UCSD-AML1 (cell line): ENCODE data around the gene BUB3.
A peak's percentile ranks its signal among the peaks of the same experiment; 100 is the strongest.

ENCODE experiments used
- DNase-seq: peaks from one replicate; lab custom pipeline; 2025; ENCODE audit not compliant: unreplicated experiment; lab: John Stamatoyannopoulos, UW

The BUB3 gene

DNA sequence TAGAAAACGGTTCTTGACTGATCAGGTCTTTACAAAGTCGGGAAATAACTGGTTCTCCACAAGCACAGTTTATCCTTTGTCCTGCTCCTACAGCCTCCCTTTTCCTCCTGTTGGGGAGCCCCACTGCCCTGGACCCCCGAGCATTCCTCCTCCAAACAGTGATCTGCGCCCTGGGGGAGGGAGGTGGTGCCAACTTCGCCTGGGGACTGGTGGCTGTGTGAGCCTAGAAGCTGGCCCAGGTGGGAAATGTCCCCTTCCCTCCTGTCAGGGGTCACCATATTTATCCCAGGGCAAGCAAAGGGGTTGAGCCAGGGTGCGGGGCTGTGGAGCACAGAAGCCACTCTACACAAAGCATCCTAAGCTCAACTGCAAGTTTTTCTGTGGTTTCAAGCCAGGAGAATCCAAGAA is 13.2 kb upstream of the BUB3 start:
- no peak for DNase-seq

GRCh38 chr10:123141791-123142700 is 12.2 kb upstream of the BUB3 start:
- DNase-seq: no peak

GRCh38 chr10:123142701-123143161 is 11.5 kb upstream of the BUB3 start:
- DNase-seq: no peak

- no peak for DNase-seq
Observed at GRCh38 chr10:123143162-123143824, 10.9 kb upstream of the BUB3 start.

DNA sequence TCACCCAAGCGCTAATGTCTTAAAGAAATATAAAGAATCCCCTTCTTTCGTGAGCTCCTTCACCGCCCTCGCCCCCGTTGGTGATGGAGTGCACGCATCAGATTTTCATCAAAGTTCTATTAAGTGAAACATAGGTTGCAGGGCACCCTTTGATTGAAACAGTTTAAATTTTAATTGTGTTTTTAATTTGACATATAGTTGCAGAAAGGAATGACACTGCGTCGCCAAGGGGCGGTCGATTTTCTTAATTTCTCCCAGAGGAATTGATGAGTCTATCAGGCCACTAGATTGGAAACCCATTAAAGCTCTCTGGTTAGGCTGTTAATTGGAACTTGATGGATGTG is 10.4 kb upstream of the BUB3 start:
- no peak for DNase-seq

DNA sequence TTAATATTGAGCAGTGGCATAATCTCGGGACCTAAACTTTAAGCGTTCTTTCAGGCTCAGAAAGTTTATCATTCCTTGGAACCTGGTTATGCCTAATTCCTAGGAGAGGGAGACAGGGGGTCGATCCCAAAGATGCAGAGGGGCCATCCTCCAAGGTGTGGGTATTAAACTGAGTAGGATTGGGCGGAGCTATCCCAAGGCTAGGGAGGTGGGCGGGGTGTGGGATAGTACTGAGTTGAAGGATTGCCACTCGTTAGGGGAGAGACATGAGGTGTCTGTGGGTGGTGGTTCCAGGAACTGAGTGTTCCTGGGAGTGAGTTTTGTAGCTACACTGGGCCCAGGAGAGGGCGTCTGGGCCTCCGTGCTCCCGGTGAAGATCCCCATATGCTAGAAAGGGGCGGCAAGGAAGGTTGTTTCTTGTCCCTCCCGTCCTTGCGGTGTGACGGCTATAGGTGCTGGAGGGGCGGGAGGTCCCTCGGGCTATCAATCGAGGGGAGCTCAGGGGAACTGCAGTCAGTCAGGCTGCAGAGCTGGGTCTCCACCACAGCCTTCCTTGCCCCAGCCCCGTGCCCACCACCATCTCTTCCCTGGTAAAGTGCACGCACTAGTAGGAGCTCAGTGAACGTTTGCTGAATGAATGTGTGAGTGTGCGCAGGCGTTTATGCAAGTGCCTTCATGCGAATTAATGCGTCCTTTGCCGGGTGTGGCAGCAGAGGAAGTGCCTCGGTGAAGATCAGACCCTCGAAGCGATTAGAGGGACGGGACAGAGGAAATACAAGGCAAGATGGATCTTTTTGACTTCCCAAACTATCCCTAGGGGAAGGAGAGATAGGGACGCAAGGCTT is 9.3 kb upstream of the BUB3 start:
- no peak for DNase-seq

DNA sequence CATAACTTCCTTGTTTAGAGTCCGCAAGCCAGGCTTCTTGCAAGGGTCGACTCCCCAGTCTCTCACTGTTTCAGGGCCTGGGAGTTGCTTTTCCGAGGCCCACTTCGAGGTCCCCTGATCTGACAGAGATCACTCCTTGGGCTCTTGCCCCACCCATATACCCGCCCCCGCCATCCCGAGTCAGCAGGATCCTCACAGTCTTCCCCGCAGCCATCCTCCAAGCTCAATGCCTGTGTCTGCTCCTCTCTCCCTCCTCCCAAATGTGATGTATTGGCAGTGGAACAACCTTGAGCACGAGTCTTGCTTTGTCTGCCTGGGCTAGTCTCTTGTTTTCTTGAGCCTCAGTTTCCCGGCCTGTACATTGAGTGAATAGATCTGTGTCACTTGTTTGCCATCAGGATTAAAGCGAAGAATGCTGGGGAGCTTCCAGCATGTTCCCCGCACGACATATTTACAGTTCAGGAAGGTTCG is 8.6 kb upstream of the BUB3 start:
- DNase-seq: no peak

GRCh38 chr10:123146013-123146893 is 7.9 kb upstream of the BUB3 start:
- DNase-seq: no peak

DNA sequence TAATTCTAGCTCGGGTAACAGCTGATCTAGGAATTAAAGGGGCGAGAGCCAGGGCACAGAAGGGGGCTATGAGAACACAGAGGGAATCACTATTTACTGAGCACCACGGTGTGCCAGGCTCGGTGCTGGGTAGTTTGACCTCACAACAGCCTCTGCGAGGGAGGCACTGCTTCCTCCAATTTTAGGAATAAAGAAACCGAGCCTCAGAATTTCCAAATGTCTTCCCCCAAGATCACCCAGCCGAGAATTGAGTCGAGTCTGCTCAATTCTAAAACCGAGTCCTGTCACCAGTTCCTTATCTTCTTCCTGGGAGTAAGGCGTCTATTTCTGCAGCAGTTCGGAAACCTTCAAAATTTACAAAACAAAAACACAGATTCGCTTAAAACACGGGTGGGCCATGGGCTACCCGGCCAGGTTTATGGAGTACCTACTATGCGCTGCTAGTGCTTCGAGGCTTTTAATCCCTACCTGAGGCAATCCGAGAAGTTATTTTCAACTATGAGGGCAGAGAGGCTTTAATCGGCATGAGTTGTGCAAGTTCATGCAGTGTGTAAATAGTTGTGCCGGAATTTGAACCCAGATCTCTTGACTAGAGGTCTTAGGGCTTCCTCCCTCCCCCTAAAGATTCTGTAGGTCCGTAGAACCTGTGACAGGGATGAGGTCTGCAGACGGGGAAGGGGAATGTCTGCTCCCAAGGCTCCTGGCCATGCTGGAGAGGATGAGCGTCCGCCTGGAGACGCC is 7.1 kb upstream of the BUB3 start:
- no peak for DNase-seq

GRCh38 chr10:123147635-123148413 is 6.4 kb upstream of the BUB3 start, which contains the start of gene HMX2:
HMX2 (plus strand) TSS chr10:123148136; CDS start chr10:123148379, 243 bp downstream.
- DNase-seq: no peak

GRCh38 chr10:123148414-123149161 is 5.6 kb upstream of the BUB3 start:
- DNase-seq: no peak

DNA sequence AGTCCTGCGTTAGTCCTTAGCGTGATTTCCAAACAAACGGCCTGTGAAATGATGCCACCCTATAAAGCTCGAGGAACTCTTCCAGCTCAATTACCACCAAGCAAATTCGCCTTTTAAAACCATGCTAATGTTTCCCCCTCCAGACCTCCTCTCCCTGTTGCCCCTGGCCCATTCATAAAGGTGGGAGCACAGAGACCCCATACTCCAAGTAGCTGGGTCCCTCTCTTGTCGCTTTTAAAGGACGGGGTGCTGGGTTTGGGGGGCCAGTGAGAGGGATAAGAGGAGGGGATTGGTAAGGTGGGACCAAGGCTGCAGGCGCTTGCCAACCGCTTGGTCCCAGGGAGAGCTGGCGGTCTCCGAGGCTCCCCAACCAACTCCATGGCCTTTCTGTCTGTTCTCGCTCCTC is 5.0 kb upstream of the BUB3 start:
- no peak for DNase-seq

DNA sequence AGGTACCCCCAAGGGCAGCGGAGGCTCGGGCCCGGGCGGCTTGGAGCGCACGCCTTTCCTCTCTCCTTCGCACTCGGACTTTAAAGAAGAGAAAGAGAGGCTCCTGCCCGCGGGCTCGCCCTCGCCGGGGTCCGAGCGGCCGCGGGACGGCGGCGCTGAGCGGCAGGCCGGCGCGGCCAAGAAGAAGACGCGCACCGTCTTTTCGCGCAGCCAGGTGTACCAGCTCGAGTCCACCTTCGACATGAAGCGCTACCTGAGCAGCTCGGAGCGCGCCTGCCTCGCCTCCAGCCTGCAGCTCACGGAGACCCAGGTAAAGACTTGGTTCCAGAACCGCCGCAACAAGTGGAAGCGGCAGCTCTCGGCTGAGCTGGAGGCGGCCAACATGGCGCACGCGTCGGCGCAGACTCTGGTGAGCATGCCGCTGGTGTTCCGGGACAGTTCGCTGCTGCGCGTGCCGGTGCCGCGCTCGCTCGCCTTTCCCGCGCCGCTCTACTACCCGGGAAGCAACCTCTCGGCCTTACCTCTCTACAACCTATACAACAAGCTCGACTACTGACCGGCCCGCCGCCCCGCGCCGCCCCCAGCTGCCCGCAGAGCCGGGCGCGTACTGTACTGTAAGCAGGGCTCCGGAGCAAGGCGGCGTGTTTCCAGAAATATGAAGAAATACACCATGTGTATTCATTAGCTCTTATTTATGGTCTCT is 4.5 kb upstream of the BUB3 start:
- DNase-seq: no peak

GRCh38 chr10:123150271-123150985 is 3.8 kb upstream of the BUB3 start:
- DNase-seq: no peak

DNA sequence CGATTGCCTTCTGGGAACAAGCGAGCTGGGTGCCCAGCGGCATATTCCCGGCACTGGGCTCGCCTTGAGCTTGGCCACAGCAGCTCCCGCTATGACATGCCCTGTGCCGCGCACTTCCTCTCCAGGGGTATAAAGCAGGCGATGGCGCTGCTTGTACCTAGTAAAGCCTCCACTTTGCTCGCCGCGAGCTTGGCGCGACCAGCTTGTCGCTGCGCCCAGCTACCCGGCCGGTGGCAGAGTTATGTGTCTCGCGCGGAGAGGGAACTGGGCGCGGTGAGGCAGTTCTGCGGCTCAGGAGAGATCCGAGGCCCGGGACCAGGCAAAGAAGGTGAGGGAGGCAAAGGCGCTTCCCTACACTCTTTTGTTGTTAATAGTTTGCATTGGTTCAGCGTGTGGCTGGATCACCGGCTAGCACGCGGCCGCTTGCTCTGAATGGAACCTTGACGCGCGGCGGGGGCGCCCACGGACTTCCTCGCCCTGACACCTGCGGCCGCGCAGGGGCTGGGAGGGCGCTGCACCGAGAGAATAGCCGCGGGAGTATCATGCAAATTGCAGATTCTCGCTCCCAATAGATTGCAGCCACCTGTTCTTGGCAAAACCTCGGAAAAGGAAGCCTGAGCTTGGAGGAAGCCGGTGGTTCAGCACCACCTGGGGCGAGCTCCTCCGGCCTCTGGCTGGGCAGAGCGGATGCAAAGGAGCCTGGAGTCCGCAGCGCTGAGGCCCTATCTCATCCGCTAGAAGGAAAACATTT is 3.0 kb upstream of the BUB3 start:
- peak; percentile 59 for DNase-seq

GRCh38 chr10:123151737-123152135 is 2.5 kb upstream of the BUB3 start:
- no peak for DNase-seq
